Activated CD4-positive, alpha-beta T cell treated with anti-CD3 and anti-CD28 coated beads, Interleukin-2, amount 10 ng/mL, durations not matched to agents 24 days and 14 days (primary cell): ENCODE data around the gene PRKCB. TPM values are rescaled to one million over a fixed set of nuclear protein-coding genes. Genes with fewer than 3 reads are reported as not detected.

Experiments used
- DNase-seq: peaks from one replicate; pipeline ENCODE4 v3.0.0; 2022
- H3K27ac Mint-ChIP-seq: one replicate; pipeline ENCODE4 v1.8.0; 2022; ENCODE audit warnings: mild to moderate bottlenecking, mixed read lengths
- H3K27me3 Mint-ChIP-seq: one replicate; pipeline ENCODE4 v1.8.0; 2022; ENCODE audit warnings: mixed read lengths
- H3K36me3 Mint-ChIP-seq: one replicate; pipeline ENCODE4 v1.8.0; 2022; ENCODE audit warnings: low read depth, mild to moderate bottlenecking, mixed read lengths
- H3K4me1 Mint-ChIP-seq: one replicate; pipeline ENCODE4 v1.8.0; 2021; ENCODE audit warnings: mixed read lengths
- H3K4me3 Mint-ChIP-seq: one replicate; pipeline ENCODE4 v1.8.0; 2022; ENCODE audit warnings: mild to moderate bottlenecking, moderate library complexity, mixed read lengths
- H3K9me3 Mint-ChIP-seq: one replicate; pipeline ENCODE4 v1.8.0; 2021; ENCODE audit warnings: mixed read lengths
- intact Hi-C: fragments of 100-400 bp; cut with micrococcal nuclease; formaldehyde crosslinking; loops from one replicate; pipeline ENCODE4 v1.15.1; 2023
- total RNA-seq: library from RNA; stranded (reverse); gene quantifications from 2 replicates; pipeline ENCODE4 v1.2.3, GENCODE V29; 2022

PRKCB gene
- total RNA-seq, 1 donor from 2014 or later, result 84.2 TPM

GRCh38 chr16:23842137-23842600 is 6.4 kb downstream of the PRKCB start:
- H3K36me3 Mint-ChIP-seq, result peaks cover 45% of the 10 kb centered on the region
- intact Hi-C loops, result loop anchor here (1.0 to 5.0 kb wide), 5 partner anchors 15 to 120 kb away; no protein-coding TSS in a partner anchor
- no peaks in the 10 kb centered on the region for H3K27me3 Mint-ChIP-seq

GRCh38 chr16:23843143-23843542 is 7.4 kb downstream of the PRKCB start:
- peaks cover 4% of the 10 kb centered on the region for H3K9me3 Mint-ChIP-seq
- H3K4me3 Mint-ChIP-seq, result peak overlapping the region; percentile 35
- intact Hi-C loops, result loop anchor here (5.0 kb wide), 1 partner anchor 41 kb away; no protein-coding TSS in a partner anchor
- no peak for DNase-seq
- H3K36me3 Mint-ChIP-seq, result peaks cover 52% of the 10 kb centered on the region
- H3K27me3 Mint-ChIP-seq, result no peaks in the 10 kb centered on the region
- peak overlapping the region; percentile 87 for H3K27ac Mint-ChIP-seq
- H3K4me1 Mint-ChIP-seq, result peaks cover 69% of the 10 kb centered on the region

More at GRCh38 chr16:23842137-23842600, 6.4 kb downstream of the PRKCB start:
- peak; percentile 73 for DNase-seq
- Mint-ChIP-seq H3K9me3 (peaks cover 1% of the 10 kb centered on the region), H3K4me1 (peaks cover 70% of the 10 kb centered on the region), H3K4me3 (peak overlapping the region; percentile 28), H3K27ac (peak overlapping the region; percentile 87)

GRCh38 chr16:23847251-23847650 is 11.5 kb downstream of the PRKCB start:
- peaks cover 52% of the 10 kb centered on the region for H3K36me3 Mint-ChIP-seq
- peaks cover 6% of the 10 kb centered on the region for H3K9me3 Mint-ChIP-seq
- H3K27ac Mint-ChIP-seq, result no peak overlapping the region
- H3K27me3 Mint-ChIP-seq, result no peaks in the 10 kb centered on the region
- H3K4me3 Mint-ChIP-seq, result no peak overlapping the region
- peaks cover 72% of the 10 kb centered on the region for H3K4me1 Mint-ChIP-seq
- intact Hi-C loops, result no loop called here
- no peak for DNase-seq

GRCh38 chr16:23847948-23848347 is 12.2 kb downstream of the PRKCB start:
- intact Hi-C loops, result no loop called here
- DNase-seq, result peak; percentile 82
- H3K27ac Mint-ChIP-seq, result peak overlapping the region; percentile 79
- H3K36me3 Mint-ChIP-seq, result peaks cover 58% of the 10 kb centered on the region
- H3K4me3 Mint-ChIP-seq, result peak overlapping the region; percentile 58
- peaks cover 69% of the 10 kb centered on the region for H3K4me1 Mint-ChIP-seq
- H3K27me3 Mint-ChIP-seq, result no peaks in the 10 kb centered on the region
- H3K9me3 Mint-ChIP-seq, result peaks cover 9% of the 10 kb centered on the region

- DNase-seq, result no peak
- Mint-ChIP-seq H3K4me1 (peaks cover 69% of the 10 kb centered on the region), H3K9me3 (peaks cover 13% of the 10 kb centered on the region), H3K36me3 (peaks cover 62% of the 10 kb centered on the region), H3K4me3 (peak overlapping the region; percentile 33), H3K27me3 (no peaks in the 10 kb centered on the region), H3K27ac (peak overlapping the region; percentile 79)
- intact Hi-C loops, result no loop called here
These were observed 13.2 kb downstream of the PRKCB start for GRCh38 chr16:23848958-23849357.

GRCh38 chr16:23852794-23853562 is 17.2 kb downstream of the PRKCB start:
- no peak for DNase-seq
- no peak overlapping the region for H3K27ac Mint-ChIP-seq
- H3K36me3 Mint-ChIP-seq, result peaks cover 47% of the 10 kb centered on the region
- peaks cover 8% of the 10 kb centered on the region for H3K9me3 Mint-ChIP-seq
- intact Hi-C loops, result no loop called here
- H3K27me3 Mint-ChIP-seq, result no peaks in the 10 kb centered on the region
- peaks cover 72% of the 10 kb centered on the region for H3K4me1 Mint-ChIP-seq
- H3K4me3 Mint-ChIP-seq, result no peak overlapping the region

GRCh38 chr16:23855010-23855409 is 19.2 kb downstream of the PRKCB start:
- Mint-ChIP-seq H3K4me3 (no peak overlapping the region), H3K27me3 (no peaks in the 10 kb centered on the region), H3K4me1 (peaks cover 75% of the 10 kb centered on the region), H3K27ac (no peak overlapping the region), H3K9me3 (peaks cover 8% of the 10 kb centered on the region), H3K36me3 (peaks cover 38% of the 10 kb centered on the region)
- no peak for DNase-seq
- intact Hi-C loops, result no loop called here

GRCh38 chr16:23856251-23856709 is 20.5 kb downstream of the PRKCB start:
- no peak overlapping the region for H3K27ac Mint-ChIP-seq
- no peak overlapping the region for H3K4me3 Mint-ChIP-seq
- DNase-seq, result no peak
- H3K36me3 Mint-ChIP-seq, result peaks cover 34% of the 10 kb centered on the region
- H3K4me1 Mint-ChIP-seq, result peaks cover 71% of the 10 kb centered on the region
- H3K27me3 Mint-ChIP-seq, result no peaks in the 10 kb centered on the region
- intact Hi-C loops, result no loop called here
- H3K9me3 Mint-ChIP-seq, result peaks cover 8% of the 10 kb centered on the region

GRCh38 chr16:23857256-23857880 is 21.6 kb downstream of the PRKCB start:
- no peak for DNase-seq
- intact Hi-C loops, result no loop called here
- H3K36me3 Mint-ChIP-seq, result peaks cover 32% of the 10 kb centered on the region
- H3K4me3 Mint-ChIP-seq, result no peak overlapping the region
- peaks cover 73% of the 10 kb centered on the region for H3K4me1 Mint-ChIP-seq
- no peak overlapping the region for H3K27ac Mint-ChIP-seq
- no peaks in the 10 kb centered on the region for H3K27me3 Mint-ChIP-seq
- H3K9me3 Mint-ChIP-seq, result peaks cover 6% of the 10 kb centered on the region

- Mint-ChIP-seq H3K27me3 (no peaks in the 10 kb centered on the region), H3K27ac (no peak overlapping the region), H3K4me1 (peaks cover 70% of the 10 kb centered on the region), H3K4me3 (no peak overlapping the region), H3K9me3 (peaks cover 4% of the 10 kb centered on the region), H3K36me3 (peaks cover 28% of the 10 kb centered on the region)
- intact Hi-C loops, result no loop called here
- no peak for DNase-seq
These were observed 22.1 kb downstream of the PRKCB start for GRCh38 chr16:23857881-23858269.

GRCh38 chr16:23858542-23858941 is 22.8 kb downstream of the PRKCB start:
- intact Hi-C loops, result no loop called here
- Mint-ChIP-seq H3K4me1 (peaks cover 69% of the 10 kb centered on the region), H3K9me3 (peaks cover 2% of the 10 kb centered on the region), H3K27ac (no peak overlapping the region), H3K4me3 (no peak overlapping the region), H3K27me3 (no peaks in the 10 kb centered on the region), H3K36me3 (peaks cover 23% of the 10 kb centered on the region)
- no peak for DNase-seq

- Mint-ChIP-seq H3K4me3 (peak overlapping the region; percentile 0), H3K4me1 (peaks cover 71% of the 10 kb centered on the region), H3K27ac (peak overlapping the region; percentile 12), H3K36me3 (peaks cover 12% of the 10 kb centered on the region), H3K27me3 (no peaks in the 10 kb centered on the region), H3K9me3 (no peaks in the 10 kb centered on the region)
- no peak for DNase-seq
- intact Hi-C loops, result loop anchor here (5.0 kb wide), 1 partner anchor 93 kb away; no protein-coding TSS in a partner anchor
These were observed 24.0 kb downstream of the PRKCB start for GRCh38 chr16:23859713-23860269.

- DNase-seq, result no peak
- H3K27ac Mint-ChIP-seq, result peak overlapping the region; percentile 52
- no peaks in the 10 kb centered on the region for H3K27me3 Mint-ChIP-seq
- intact Hi-C loops, result loop anchor here (2.0 to 5.0 kb wide), 2 partner anchors 19 to 90 kb away; no protein-coding TSS in a partner anchor
- H3K36me3 Mint-ChIP-seq, result peaks cover 8% of the 10 kb centered on the region
- H3K4me3 Mint-ChIP-seq, result no peak overlapping the region
- H3K9me3 Mint-ChIP-seq, result no peaks in the 10 kb centered on the region
- H3K4me1 Mint-ChIP-seq, result peaks cover 71% of the 10 kb centered on the region
These were observed 26.1 kb downstream of the PRKCB start for GRCh38 chr16:23861874-23862273.

- no peak for DNase-seq
- no peaks in the 10 kb centered on the region for H3K27me3 Mint-ChIP-seq
- H3K27ac Mint-ChIP-seq, result no peak overlapping the region
- H3K4me1 Mint-ChIP-seq, result peaks cover 65% of the 10 kb centered on the region
- intact Hi-C loops, result loop anchor here (2.0 to 5.0 kb wide), 2 partner anchors 18 to 90 kb away; no protein-coding TSS in a partner anchor
- H3K9me3 Mint-ChIP-seq, result no peaks in the 10 kb centered on the region
- H3K4me3 Mint-ChIP-seq, result no peak overlapping the region
- peaks cover 8% of the 10 kb centered on the region for H3K36me3 Mint-ChIP-seq
These were observed 26.8 kb downstream of the PRKCB start for GRCh38 chr16:23862556-23862955.
